Measurements from ENCODE around the gene HOXC10. TPM values are rescaled to one million over a fixed set of nuclear protein-coding genes. Genes with fewer than 3 reads are reported as not detected.

The HOXC10 gene
- not detected for total RNA-seq
- long read RNA-seq = 0 reads

DNA sequence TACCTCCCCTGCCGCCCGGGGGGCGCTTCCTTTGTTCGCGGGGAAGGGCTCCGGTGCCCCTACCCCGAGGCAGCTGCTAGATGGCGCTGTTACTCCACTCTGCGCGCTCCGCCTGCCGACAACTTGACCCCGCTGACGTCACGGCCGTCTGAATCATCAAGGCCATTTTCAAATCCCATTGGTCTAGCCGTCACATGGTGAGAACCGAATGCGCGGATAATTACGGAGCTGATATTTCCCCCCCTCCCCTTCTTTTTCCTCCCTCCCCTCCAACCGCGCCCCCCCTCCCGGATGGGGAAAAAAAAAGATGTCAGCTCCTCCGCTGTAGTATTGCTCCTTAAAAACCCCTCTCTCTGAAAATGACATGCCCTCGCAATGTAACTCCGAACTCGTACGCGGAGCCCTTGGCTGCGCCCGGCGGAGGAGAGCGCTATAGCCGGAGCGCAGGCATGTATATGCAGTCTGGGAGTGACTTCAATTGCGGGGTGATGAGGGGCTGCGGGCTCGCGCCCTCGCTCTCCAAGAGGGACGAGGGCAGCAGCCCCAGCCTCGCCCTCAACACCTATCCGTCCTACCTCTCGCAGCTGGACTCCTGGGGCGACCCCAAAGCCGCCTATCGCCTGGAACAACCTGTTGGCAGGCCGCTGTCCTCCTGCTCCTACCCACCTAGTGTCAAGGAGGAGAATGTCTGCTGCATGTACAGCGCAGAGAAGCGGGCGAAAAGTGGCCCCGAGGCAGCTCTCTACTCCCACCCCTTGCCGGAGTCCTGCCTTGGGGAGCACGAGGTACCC, at the start of gene HOXC10:
Gene HOXC10 (plus strand): TSS at position 246 of the 791 bp plus-strand sequence. CDS start 114 bp downstream, at position 360.
- Histone ChIP-seq H3K4me3 (peak within 1 kb of the TSS; percentile 16), H3K9me3 (no peaks in the 10 kb centered on the region), H3K36me3 (no peaks in the 10 kb centered on the region), H3K4me1 (peaks cover 23% of the 10 kb centered on the region), H3K27ac (no peak within 1 kb of the TSS), H3K27me3 (ENCODE audit: low read depth) (peaks cover 99% of the 10 kb centered on the region)
- intact Hi-C loops (cut with DNase I) = no loop called here
- TF ChIP-seq, protein P1, sequence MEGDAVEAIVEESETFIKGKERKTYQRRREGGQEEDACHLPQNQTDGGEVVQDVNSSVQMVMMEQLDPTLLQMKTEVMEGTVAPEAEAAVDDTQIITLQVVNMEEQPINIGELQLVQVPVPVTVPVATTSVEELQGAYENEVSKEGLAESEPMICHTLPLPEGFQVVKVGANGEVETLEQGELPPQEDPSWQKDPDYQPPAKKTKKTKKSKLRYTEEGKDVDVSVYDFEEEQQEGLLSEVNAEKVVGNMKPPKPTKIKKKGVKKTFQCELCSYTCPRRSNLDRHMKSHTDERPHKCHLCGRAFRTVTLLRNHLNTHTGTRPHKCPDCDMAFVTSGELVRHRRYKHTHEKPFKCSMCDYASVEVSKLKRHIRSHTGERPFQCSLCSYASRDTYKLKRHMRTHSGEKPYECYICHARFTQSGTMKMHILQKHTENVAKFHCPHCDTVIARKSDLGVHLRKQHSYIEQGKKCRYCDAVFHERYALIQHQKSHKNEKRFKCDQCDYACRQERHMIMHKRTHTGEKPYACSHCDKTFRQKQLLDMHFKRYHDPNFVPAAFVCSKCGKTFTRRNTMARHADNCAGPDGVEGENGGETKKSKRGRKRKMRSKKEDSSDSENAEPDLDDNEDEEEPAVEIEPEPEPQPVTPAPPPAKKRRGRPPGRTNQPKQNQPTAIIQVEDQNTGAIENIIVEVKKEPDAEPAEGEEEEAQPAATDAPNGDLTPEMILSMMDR (IDR thresholded peaks at IDR 0.05) = no peak
- ATAC-seq = peak; percentile 55 to 59
- peak; percentile 70 for DNase-seq

DNA sequence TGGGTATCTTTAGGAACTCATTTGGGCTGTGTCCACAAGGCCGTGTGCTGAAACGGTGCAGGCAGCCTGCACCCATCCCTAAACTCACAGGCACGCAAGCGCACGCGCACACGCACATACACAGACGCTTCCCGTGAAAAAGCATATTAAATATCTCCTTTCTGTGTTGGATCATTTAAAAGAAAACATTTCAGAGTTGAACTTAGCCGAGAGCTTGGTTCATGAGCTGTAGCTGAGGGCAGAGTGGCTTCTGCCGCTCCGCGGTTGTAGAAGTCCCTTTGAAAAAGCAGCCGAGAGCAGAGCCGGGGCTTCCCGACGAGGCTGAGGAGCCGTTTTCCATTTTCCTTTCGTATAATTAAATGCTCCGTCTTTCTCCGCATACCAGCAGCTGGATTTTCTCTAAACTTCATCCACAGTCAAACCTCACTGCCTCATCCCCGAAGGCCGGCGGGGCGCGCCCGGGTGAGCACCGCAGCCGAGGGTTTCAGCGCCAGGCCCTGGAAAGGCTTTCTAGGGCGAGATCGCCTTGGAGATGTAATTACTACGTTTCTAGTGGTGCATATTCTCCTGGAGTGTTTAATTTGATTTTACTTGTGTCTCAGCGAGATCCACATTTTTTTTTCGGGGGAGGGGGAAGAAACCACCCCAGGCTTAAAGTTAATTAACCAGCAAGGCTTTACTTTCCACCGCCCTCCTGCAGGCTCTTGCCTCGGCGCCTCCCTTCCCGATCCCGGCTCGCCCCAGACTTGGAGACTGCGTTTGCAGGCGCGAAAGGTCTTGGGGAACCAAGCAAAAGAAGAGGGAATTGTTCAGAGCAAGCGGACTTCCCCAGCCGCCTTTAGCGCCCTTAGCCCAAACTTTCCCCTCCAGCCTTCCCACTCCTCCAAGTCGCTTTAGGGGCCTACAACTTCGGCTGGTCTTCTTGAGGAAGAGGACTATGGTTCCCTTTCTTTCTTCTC, 49.3 kb upstream of the HOXC10 start:
- Histone ChIP-seq H3K9me3 (no peaks in the 10 kb centered on the region), H3K36me3 (no peaks in the 10 kb centered on the region), H3K27ac (no peak overlapping the region), H3K4me1 (no peaks in the 10 kb centered on the region), H3K27me3 (ENCODE audit: low read depth) (peaks cover 100% of the 10 kb centered on the region), H3K4me3 (no peak overlapping the region)
- no peak for DNase-seq
- TF ChIP-seq, protein P1 (IDR thresholded peaks at IDR 0.05) = no peak
- no peak for ATAC-seq
- intact Hi-C loops (cut with DNase I) = no loop called here

DNA sequence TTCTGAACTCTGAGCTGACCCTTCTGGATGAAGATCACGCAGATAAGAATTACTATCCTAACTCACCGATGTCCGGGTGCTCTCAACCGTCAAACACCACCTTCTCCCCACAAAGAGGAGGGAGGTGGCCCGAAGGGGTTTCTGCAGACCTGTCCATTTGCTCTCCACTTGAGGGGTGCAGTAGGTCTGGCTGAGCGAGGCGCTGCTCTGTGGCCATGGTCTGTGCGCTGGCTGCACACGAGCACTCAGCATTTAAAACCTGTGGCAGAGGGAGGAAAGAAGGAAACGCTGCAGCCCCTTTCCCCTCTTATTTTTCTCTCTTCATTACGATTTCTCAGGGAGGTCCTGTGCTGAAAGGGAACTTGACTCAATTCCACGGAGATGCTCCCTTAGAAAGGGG, 47.8 kb upstream of the HOXC10 start:
- intact Hi-C loops (cut with DNase I) = no loop called here
- H3K36me3 ChIP-seq = no peaks in the 10 kb centered on the region
- H3K4me1 ChIP-seq = no peaks in the 10 kb centered on the region
- no peak overlapping the region for H3K27ac ChIP-seq
- peaks cover 100% of the 10 kb centered on the region for H3K27me3 ChIP-seq (ENCODE audit: low read depth)
- DNase-seq (no peak), ATAC-seq (no peak)
- no peaks in the 10 kb centered on the region for H3K9me3 ChIP-seq
- H3K4me3 ChIP-seq = no peak overlapping the region
- TF ChIP-seq, protein P1 (IDR thresholded peaks at IDR 0.05) = no peak

DNA sequence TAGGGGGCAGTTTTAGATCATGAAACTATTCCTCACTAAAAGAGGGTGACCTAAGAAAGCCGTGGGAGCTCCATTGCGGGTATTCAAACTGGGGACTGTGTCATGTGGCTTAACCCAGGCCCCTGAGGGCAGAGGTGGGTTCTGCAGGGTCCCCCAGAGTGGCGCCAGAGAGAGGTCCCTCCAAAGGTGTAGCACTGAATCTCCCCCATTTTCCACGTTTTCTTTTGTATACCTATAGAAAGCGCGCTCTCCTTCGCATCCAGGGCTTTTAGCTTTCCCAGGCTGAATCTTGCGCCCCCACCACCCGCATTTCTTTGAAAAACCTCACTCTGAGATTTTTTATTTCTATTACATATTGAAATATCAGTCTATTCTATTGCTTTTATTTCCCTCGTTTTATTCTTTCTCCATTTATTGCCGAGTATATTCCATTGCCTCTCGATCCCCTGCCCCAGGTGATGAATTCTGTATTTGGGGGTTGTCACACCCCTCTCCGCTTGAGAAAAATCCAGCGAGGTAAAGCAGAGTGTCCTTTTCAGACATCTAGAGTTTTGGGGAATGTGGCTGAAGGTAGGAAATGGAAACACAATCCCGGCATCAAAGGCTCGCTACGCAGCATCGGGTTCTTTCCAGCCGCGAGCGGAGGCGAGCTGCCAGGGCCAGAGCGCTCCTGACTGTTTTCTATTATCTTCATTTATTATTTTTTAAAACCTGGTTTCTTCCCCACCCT, 47.2 kb upstream of the HOXC10 start:
- no peak overlapping the region for H3K27ac ChIP-seq
- intact Hi-C loops (cut with DNase I) = no loop called here
- peaks cover 100% of the 10 kb centered on the region for H3K27me3 ChIP-seq (ENCODE audit: low read depth)
- ATAC-seq (no peak), DNase-seq (no peak)
- no peaks in the 10 kb centered on the region for H3K4me1 ChIP-seq
- no peaks in the 10 kb centered on the region for H3K9me3 ChIP-seq
- H3K36me3 ChIP-seq = no peaks in the 10 kb centered on the region
- TF ChIP-seq, protein P1 (IDR thresholded peaks at IDR 0.05) = no peak
- H3K4me3 ChIP-seq = no peak overlapping the region
